GM19468 (cell line): ENCODE data around the gene ABHD6.
"Not testable (repeated sequence)": the region's sequence is repeated elsewhere in the genome, so short reads cannot be mapped to it uniquely, and the experiment has no call there.

Experiments
- ATAC-seq: cut with Tn5 transposase; IDR thresholded peaks from one replicate; pipeline ENCODE4 v1.9.1; 2021; ENCODE audit warnings: mild to moderate bottlenecking, moderate library complexity, moderate number of reproducible peaks; ENCODE audit not compliant: unreplicated experiment; ENCODE audit errors: extremely low read depth

Gene ABHD6

DNA sequence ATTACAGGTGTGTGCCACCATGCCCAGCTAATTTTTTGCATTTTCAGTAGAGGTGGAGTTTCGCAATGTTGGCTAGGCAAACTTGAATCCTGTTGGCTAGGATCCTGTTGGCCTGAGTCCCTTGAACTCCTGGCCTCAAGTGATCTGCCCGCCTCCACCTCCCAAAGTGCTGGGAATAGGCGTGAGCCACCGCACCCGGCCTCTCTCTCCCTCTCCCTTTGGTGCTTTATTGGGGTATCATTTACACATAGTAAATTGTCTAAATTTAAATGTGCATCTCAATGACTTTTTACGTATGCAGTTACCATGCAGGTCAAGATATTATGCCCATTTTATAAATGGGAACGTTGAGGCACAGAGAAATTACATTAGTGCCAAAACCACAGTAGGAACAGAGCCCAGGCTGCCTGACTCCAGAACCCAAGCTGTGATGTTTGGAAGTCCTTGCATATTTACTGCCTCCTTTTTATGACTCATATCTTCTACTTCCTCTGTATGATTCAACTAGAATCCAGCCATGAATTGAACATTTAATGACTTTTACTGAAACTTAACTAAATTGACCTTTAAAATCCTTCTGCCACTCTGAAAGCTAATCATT lies 34.4 kb downstream of the ABHD6 start:
- ATAC-seq: no peak

DNA sequence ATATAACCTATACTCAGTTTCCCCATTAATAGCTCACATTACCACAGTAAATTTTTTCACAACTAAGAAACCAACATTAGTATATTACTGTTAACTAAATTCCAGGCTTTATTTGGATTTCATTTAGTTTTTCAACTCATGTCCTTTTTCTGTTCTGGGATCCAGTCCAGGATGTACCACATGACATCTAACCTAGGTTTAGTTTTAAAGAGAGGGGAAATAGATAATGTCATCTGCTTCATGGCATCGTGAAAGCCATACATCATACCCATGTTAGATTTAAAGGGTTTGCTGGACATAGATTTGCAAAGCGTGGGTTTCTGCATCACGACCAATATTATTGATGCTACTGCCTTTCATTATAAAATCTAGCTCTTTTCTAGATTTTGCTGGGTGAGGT lies 35.3 kb downstream of the ABHD6 start:
- no peak for ATAC-seq

DNA sequence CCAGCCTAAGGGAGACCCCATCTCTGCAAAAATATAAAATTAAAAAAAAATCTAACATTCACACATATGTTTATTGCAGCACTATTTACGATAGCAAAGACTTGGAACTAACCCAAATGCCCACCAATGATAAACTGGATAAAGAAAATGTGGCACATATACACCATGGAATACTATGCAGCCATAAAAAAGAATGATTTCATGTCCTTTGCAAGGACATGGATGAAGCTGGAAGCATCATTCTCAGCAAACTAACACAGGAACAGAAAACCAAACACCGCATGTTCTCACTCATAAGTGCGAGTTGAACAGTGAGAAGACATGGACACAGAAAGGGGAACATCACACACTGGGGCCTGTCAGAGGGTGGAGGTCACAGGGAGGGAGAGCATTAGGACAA lies 35.8 kb downstream of the ABHD6 start:
- not testable (repeated sequence) for ATAC-seq

DNA sequence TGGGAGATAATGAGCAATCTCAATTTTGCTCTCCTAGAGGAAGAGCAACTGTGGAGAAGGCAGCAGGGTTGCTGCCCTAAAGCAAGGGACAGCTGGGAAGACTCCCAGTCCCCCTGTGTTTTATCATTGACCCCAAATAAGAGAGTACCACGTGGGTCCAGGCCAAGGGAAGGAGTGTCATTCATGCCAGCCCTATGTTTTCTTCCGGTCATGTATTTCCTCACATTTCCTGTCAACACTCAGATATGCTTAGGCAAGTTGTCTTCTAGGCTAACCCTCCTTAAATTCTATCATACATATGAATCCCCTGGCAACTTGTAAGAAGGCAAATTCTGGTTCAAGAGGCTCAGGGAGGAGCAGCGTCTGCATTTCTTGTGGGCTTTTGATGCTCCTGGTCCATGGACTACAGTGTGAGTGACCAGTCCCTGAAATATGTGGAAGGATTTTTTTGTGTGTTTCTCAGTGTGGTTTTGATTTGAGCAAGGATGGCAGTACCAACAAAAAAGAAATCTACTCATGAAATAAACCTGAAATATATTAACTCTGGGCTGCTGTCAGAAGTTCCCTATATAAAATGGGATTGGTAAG lies 36.5 kb downstream of the ABHD6 start:
- no peak for ATAC-seq

DNA sequence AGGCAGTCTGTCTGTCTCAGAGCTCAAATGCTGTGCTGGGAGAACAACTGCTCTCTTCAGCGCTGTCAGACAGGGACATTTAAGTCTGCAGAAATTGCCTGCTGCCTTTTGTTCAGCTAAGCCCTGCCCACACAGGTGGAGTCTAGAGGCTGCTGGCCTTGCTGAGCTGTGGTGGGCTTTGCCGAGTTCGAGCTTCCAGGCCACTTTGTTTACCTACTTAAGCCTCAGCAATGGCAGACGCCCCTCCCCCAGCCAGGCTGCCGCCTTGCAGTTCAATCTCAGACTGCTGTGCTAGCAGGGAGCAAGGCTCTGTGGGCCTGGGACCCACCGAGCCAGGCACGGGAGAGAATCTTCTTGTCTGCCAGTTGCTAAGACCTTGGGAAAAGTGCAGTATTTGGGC lies 43.5 kb downstream of the ABHD6 start:
- no peak for ATAC-seq

DNA sequence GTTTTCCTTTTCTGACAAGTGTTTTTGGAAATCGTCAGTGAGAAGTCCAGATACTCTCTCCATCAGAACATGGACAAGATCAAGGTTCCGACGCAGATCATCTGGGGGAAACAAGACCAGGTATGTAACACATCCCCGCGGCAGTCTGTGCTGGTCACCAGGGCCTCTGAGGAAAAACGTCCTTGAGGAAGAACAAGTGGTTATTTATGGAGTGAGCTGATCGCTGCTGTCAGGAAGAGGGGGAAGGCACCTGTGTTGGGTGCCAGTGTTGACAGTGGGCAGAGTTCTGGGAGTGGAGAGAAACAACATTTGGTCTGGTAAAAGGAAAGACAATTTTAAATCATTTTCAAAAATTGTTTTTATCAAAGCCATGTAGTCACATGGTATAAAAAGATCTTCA lies 47.7 kb downstream of the ABHD6 start:
- no peak for ATAC-seq

DNA sequence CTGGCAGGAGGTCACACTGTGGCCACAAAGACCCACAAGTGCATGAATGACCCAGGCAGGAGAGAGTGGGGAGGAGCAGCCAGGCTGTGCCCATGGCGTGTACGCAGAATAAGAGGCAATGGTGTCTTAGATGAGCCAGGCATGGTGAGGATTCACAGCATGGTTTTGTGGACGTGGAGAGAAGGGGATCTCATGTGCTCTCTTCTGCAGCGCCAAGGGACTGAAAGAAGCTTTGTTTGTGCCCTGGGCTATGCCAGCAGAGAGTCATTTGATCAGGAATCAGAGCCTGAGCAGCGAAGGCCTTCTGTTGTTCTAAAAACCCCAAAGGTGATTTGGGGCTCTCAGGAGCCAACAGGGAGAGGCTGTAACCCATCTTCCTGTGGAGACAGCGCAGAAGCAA lies 49.8 kb downstream of the ABHD6 start:
- no peak for ATAC-seq

DNA sequence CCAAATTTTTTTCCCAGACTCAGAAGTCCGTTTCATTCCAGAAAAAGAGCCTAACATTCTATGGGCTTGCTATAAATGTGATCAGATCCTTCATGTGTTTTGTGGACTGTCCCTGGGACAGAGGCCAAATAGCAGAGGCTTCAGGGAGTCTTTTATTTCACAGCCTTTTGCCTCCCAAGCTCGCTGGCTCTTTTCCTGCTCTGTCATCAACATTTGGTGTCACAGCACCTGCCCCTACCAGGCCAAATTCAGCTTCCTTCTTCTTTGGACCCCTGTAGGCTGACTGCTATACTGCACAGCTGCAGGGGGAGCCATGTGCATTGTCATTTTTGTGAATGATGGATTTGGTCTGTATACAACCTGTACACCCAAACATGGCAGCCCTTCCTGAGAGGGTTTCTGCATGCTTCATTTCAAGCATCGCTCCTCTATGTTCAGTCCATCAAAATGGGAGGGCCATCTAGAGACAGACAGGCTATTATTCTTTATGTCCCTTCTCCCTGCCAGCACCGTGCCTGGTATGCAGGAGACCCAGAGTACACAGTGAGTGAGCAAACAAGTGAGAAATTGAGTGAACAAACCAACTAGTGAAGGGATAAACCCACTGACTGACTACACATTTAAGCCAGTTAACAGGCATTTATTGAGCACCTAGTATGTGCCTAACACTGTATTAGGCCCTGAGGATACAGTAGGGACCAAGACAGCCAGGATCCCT lies 50.6 kb downstream of the ABHD6 start:
- no peak for ATAC-seq

DNA sequence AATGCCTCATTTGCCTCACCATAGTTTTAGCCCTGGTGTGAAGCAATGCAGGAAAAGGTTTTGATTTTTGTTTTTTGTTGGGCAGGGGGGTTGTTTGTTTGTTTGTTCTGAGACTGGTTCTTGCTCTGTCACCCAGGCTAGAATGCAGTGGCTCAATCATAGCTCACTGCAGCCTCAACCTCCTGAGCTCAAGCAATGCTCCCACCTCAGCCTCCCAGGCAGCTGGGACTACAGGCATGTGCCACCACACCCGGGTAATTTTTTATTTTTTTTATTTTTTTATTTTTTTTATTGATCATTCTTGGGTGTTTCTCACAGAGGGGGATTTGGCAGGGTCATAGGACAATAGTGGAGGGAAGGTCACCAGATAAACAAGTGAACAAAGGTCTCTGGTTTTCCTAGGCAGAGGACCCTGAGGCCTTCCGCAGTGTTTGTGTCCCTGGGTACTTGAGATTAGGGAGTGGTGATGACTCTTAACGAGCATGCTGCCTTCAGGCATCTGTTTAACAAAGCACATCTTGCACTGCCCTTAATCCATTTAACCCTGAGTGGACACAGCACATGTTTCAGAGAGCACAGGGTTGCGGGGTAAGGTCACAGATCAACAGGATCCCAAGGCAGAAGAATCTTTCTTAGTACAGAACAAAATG lies 51.5 kb downstream of the ABHD6 start:
- ATAC-seq: not testable (repeated sequence)

DNA sequence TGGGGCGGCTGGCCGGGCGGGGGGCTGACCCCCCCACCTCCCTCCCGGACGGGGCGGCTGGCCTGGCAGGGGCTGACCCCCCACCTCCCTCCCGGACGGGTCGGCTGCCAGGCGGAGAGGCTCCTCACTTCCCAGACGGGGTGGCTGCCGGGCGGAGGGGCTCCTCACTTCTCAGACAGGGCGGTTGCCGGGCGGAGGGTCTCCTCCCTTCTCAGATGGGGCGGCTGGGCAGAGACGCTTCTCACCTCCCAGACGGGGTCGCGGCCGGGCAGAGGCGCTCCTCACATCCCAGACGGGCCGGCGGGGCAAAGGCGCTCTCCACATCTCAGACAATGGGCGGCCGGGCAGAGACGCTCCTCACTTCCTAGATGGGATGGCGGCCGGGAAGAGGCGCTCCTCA lies 52.9 kb downstream of the ABHD6 start:
- ATAC-seq: not testable (repeated sequence)

DNA sequence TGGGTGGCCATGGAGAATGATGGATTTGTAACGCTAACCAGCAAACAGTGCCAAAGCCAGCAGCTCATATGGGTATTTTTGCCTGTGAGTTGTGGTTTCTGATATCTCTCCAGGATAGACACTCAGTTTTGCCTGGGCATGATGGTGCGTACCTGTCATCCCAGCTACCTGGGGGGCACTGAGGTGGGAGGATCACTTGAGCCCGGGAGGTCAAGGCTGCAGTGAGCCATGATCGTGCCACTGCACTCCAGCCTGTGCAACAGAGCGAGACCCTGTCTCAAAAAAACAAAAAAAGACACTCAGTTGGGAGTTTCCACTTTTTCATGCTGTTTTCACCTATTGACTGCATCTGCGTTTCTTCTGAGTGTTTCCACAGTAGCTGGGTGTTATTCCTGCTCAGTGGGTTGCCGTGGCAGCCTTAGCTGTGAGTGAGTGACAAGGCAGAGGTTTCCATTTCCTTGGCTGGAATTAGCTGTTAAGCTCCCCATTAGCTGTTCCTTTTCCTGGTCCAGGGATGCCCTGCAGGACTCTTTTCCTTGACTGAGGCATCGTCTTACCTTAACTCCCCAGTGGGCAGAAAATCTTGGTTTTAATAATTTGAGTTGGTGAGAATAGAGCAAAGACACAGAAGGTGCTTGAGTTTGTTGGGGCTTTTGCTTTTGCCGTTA lies 54.2 kb downstream of the ABHD6 start:
- ATAC-seq: no peak

DNA sequence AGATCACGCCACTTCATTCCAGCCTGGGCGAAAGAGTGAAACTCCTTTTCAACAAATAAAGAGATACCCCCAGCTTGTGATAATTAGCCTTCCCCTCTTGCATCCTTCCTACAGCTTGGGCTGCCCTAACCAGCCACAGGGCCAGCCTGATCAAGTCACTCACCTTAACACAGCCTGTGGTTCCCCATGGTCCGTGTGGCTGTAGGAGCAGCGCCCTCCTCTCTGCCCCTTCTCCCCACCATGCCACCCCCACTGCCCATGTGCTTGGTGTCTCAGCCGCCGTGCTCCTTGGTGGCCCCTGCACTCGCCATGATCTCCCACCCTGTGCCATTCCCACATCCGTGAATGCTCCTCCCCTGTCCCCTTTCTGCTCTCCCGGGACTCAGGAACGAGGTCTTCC lies 55.3 kb downstream of the ABHD6 start:
- no peak for ATAC-seq

DNA sequence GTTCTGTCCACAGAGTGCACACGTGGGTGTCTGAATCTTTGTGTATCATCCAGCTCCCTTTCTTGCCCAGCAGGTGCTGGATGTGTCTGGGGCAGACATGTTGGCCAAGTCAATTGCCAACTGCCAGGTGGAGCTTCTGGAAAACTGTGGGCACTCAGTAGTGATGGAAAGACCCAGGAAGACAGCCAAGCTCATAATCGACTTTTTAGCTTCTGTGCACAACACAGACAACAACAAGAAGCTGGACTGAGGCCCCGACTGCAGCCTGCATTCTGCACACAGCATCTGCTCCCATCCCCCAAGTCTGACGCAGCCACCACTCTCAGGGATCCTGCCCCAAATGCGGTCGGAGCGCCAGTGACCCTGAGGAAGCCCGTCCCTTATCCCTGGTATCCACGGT lies 55.9 kb downstream of the ABHD6 start:
- ATAC-seq: no peak

DNA sequence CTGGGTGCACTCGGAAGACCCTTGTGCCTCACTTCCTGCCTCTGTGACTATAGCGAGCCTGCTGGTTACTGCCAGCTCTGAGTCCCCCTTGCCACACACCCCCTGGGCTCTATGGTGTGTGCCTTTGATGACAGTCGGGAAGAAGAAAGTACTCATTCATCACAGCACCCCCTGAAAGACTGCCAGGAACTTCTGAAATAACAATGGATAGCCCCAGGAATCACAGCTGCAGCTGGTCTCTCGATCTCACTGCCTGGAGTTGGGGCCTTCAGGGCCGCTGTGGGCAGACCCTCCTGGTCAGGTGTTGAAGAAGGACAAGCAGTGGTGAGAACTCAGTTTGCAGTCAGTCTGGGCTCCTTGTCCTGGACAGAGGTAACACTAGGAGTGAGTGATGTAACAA lies 58.7 kb downstream of the ABHD6 start:
- no peak for ATAC-seq

DNA sequence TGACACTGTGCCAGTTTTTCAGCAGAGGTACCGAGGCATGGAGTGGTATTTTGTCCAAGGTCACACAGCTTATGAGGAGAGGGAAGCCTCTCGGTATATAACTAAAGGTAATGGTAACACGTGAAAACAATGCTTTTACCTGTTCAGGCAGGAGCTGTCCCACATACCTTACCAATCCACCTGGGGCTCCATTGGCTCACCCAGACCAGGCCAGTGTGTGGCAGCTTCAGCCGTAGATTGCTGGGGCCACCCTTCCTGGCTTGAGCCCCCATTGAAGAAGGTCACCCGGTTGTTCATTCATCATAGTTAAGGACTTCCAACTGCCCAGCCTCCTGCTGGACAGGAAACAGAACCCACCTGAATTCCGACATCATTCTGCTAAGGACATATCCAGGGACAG lies 59.3 kb downstream of the ABHD6 start:
- no peak for ATAC-seq

DNA sequence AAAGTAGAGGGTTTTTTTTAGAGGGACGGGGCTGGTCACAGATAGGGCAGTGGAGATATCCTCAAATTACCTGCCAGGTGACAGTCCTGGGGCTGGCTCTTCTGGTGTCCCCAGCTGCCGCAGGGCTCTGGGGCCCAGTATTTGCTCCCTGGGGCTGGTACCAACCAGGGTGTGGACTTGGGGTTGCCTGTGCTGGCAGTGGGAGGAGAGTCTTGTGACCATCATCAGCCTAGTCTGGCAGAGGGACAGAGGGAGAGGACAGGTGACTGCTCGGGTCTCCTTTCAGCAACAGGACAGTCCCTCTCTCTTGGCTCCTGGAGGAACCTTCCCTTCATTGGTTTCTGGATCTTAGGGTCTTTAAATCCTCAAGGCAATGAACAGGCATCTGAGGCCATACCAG lies 60.6 kb downstream of the ABHD6 start:
- ATAC-seq: no peak

DNA sequence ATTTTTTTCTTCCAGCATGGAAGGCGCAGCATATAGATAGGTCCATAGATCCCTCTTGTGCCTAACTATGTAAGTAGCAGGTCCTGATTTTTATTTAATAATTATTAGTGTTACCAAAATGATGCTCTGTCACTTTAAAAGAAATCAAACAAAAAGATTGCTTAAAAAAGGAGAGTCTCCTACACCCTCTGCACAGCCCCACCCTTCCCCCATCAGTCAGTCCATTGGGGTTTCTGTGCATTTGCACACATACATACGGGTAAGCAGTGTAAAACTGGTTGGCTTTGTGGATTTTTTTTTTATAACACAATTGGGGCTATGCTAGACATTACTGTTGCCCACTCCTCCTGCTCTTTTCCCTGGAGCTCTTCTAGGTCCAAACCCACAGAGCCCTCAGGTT lies 61.5 kb downstream of the ABHD6 start:
- ATAC-seq: no peak

DNA sequence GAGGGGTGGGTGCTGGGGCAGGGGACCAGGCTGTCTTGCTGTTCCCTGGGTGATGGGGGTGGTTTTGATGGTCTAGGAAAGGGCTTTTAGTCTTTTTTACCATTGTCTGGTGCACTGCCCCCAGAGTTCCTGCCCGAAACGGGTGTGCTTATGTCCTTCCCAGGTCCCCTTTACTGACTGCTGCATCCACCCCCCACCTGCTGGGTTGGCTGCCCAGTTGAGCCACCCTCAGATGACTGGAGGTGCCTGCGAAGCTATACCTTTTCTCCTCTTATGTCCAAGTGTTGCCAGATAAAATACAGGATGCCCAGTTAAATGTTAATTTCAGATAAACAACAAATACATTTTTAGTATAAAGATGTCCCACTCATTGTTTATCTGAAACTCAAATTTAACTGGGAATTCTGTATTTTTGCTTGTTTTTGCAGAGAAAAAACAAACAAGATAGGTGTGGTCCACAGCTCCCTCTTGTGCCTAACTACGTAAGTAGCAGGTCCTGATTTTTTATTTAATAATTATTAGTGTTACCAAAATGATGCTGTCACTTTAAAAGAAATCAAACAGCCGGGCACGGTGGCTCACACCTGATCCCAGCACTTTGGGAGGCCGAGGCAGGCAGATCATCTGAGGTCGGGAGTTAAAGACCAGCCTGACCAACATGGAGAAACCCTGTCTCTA lies 62.4 kb downstream of the ABHD6 start:
- no peak for ATAC-seq

DNA sequence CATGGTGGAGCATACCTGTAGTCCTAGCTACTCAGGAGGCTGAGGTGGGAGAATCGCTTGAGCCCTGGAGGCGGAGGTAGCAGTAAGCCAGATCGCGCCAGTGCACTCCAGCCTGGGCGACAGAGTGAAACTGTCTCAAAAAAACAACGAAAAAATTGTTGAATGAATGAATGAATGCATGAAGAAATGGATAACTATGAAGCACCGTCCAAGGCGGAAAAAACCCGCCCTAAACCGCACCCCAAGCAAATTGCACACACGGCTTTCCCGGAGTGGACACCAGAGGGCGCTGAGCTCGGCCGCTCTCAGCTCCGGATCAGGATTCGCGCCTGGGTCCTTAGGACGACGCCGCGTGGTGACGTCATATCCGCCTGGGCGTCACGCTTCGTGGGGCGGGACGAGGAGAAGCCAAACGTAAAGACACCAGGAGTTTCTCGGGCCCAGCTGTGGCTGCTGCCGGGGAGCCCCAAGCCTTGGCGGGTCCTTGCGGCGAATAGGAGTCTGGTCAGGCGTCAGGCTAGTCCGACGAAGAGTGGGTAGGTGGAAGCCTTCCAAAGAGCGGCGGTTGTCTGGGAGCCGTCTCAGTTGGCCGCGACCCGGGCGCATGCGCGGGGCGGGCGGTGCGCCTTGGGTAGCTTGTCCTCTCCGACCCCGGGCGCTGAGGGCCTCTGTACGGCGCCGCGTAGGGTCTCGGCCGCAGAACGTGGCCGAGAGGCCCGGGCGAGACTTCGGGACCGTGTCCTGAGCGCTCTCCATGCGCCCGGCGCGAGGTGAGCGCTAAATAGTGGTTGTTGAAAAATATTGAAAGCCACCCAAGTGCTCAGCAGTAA lies 68.5 kb downstream of the ABHD6 start, which contains the start of the genes HTD2 and RPP14:
Gene HTD2 (plus strand): TSS at position 639 of the 830 bp plus-strand sequence. CDS start 11,094 bp downstream, outside the sequence.
Gene RPP14 (plus strand): TSS at position 364 of the 830 bp plus-strand sequence. CDS start 4,085 bp downstream, outside the sequence.
- ATAC-seq: peak; percentile 71
